B cell (primary cell): ENCODE measurements around the gene ZFP57. TPM values are rescaled to one million over a fixed set of nuclear protein-coding genes. Genes with fewer than 3 reads are reported as not detected.
A peak's percentile ranks its signal among the peaks of the same experiment; 100 is the strongest.

ENCODE experiments used
- ATAC-seq: fragments of 200-7000 bp; cut with Tn5 transposase; one replicate; pipeline ENCODE4 v1.10.0; 2021; ENCODE audit warnings: low read depth, mild to moderate bottlenecking, moderate number of reproducible peaks, moderate library complexity
- CTCF ChIA-PET: fragments of 350-600 bp; sonication (Branson Sonifier 250); formaldehyde crosslinking; loops from one replicate; lab custom pipeline; 2021; ENCODE audit warnings: antibody characterized with exemption, inconsistent platforms; lab: Charles Lee
- POLR2A ChIA-PET: fragments of 350-600 bp; sonication (Branson Sonifier 250); formaldehyde crosslinking; loops from one replicate; lab custom pipeline; 2021; ENCODE audit warnings: antibody characterized with exemption; lab: Charles Lee
- DNase-seq: peaks from one replicate; pipeline ENCODE4 v3.0.0; 2013
- H2AFZ ChIP-seq: 2 replicates; pipeline ENCODE4 v1.6.1; 2012; ENCODE audit warnings: mild to moderate bottlenecking, low read depth, low read length; ENCODE audit not compliant: insufficient read depth, poor library complexity, severe bottlenecking
- H3K27ac ChIP-seq, 2 donors: 1 replicate in 1 of 2; 2 replicates in 1 of 2; pipeline ENCODE4 v1.5.1; 2012 to 2013; ENCODE audit warnings: low read length in 2 of 2, mild to moderate bottlenecking in 2 of 2, moderate library complexity in 1 of 2
- H3K27me3 ChIP-seq, 4 experiments: fragments of 200-600 bp in 1 of 4; sonication (generic) in 1 of 4; replicated peaks in 1 of 4; 1 replicate in 2 of 4; 2 replicates in 2 of 4; pipeline versions ENCODE4 v1.6.1 to v1.7.0; 2013 to 2016; ENCODE audit warnings: low read length in 3 of 4, mild to moderate bottlenecking in 2 of 4, mixed read lengths in 1 of 4, moderate library complexity in 1 of 4; ENCODE audit not compliant: insufficient read depth in 4 of 4, control insufficient read depth in 3 of 4; ENCODE audit errors: control extremely low read depth in 1 of 4
- H3K36me3 ChIP-seq, 2 experiments: replicated peaks in 1 of 2; 1 replicate in 1 of 2; 2 replicates in 1 of 2; pipeline versions ENCODE4 v1.6.1 to v1.7.1; 2013; ENCODE audit warnings: low read length in 1 of 2; ENCODE audit not compliant: insufficient read depth in 2 of 2, control insufficient read depth in 1 of 2; ENCODE audit errors: control extremely low read depth in 1 of 2, extremely low read depth in 1 of 2
- H3K4me1 ChIP-seq, 2 donors: fragments of 200-600 bp in 1 of 2; sonication (generic) in 1 of 2; 1 replicate in 1 of 2; 2 replicates in 1 of 2; pipeline versions ENCODE4 v1.5.1 to v1.6.1; 2013 to 2017; ENCODE audit warnings: low read length in 2 of 2; ENCODE audit not compliant: control insufficient read depth in 2 of 2, insufficient read depth in 2 of 2
- H3K4me2 ChIP-seq: replicated peaks from 2 replicates; pipeline ENCODE3; 2012; ENCODE audit warnings: mild to moderate bottlenecking, low read depth, low read length; ENCODE audit not compliant: poor library complexity, severe bottlenecking
- H3K4me3 ChIP-seq, 5 experiments: fragments of 200-600 bp in 1 of 5; sonication (generic) in 1 of 5; 1 replicate in 3 of 5; 2 replicates in 2 of 5; pipeline versions ENCODE4 v1.5.1 to v1.7.0; 2011 to 2016; ENCODE audit warnings: low read length in 4 of 5, mild to moderate bottlenecking in 4 of 5, low read depth in 2 of 5, control low read depth in 1 of 5, moderate library complexity in 1 of 5; ENCODE audit not compliant: insufficient read depth in 1 of 5; ENCODE audit errors: control extremely low read depth in 1 of 5, extremely low read depth in 1 of 5
- H3K79me2 ChIP-seq: fragments of 200-600 bp; sonication (generic); one replicate; pipeline ENCODE4 v1.6.0; 2016; ENCODE audit warnings: low read length; ENCODE audit not compliant: control insufficient read depth, insufficient read depth
- H3K9ac ChIP-seq: fragments of 200-600 bp; sonication (generic); 2 replicates; pipeline ENCODE4 v1.6.1; 2017; ENCODE audit warnings: mild to moderate bottlenecking, low read length, moderate library complexity
- H3K9me3 ChIP-seq, 3 donors: one replicate each; pipeline versions ENCODE4 v1.6.1 to v1.7.1; 2013; ENCODE audit warnings: low read length in 2 of 3; ENCODE audit not compliant: control insufficient read depth in 2 of 3, insufficient read depth in 1 of 3; ENCODE audit errors: control extremely low read depth in 1 of 3
- H4K20me1 ChIP-seq: 2 replicates; pipeline ENCODE4 v1.6.0; 2012; ENCODE audit warnings: mild to moderate bottlenecking, low read length; ENCODE audit not compliant: insufficient read depth, control insufficient read depth, poor library complexity, severe bottlenecking
- H3K27ac Mint-ChIP-seq: one replicate; pipeline ENCODE4 v1.8.0; 2021; ENCODE audit warnings: mixed read lengths
- H3K27me3 Mint-ChIP-seq: one replicate; pipeline ENCODE4 v1.8.0; 2021; ENCODE audit warnings: mixed read lengths
- H3K4me1 Mint-ChIP-seq: one replicate; pipeline ENCODE4 v1.8.0; 2021; ENCODE audit warnings: mixed read lengths
- H3K4me3 Mint-ChIP-seq: one replicate; pipeline ENCODE4 v1.8.0; 2021; ENCODE audit warnings: mixed read lengths
- H3K9me3 Mint-ChIP-seq: one replicate; pipeline ENCODE4 v1.8.0; 2022; ENCODE audit warnings: mixed read lengths; ENCODE audit not compliant: insufficient read depth
- CTCF ChIP-seq: fragments of 200-600 bp; IDR thresholded peaks from one replicate; pipeline ENCODE4 v1.8.0; 2022; ENCODE audit warnings: antibody characterized with exemption, mild to moderate bottlenecking
- EZH2 ChIP-seq: IDR thresholded peaks from 2 replicates; pipeline ENCODE4 v1.6.1; 2012; ENCODE audit warnings: borderline replicate concordance, low read depth, mild to moderate bottlenecking, moderate library complexity, low read length; ENCODE audit not compliant: insufficient read depth, poor library complexity, severe bottlenecking
- WGBS: methylation state at CpG from one replicate; pipeline ENCODE4 v1.1.5; 2013; ENCODE audit warnings: missing lambda C conversion rate; ENCODE audit not compliant: insufficient coverage; 5-methylcytosine and 5-hydroxymethylcytosine counted together
- intact Hi-C: fragments of 100-400 bp; cut with micrococcal nuclease; formaldehyde crosslinking; loops from one replicate; pipeline ENCODE4 v1.10.0; 2022
- polyA plus RNA-seq: library from polyadenylated mRNA; depleted of rRNA; stranded (reverse); fragments of >200 nt; gene quantifications from 2 replicates; pipeline ENCODE4 v1.2.3, GENCODE V29; 2012
- total RNA-seq, 2 donors: library from RNA; stranded (reverse); fragments of 120-200 nt in 1 of 2; gene quantifications; 1 replicate in 1 of 2; 2 replicates in 1 of 2; pipeline versions ENCODE4 v1.2.3 to v1.2.4, GENCODE V29; 2013 to 2022

Gene ZFP57
- total and polyA plus RNA-seq, 2 donors (not counting 1 experiment from before 2014, with no cell fraction given) = 0.39 to 5.0 TPM

- 83% methylated on average over 3 of the region's 6 CpGs for WGBS
- Mint-ChIP-seq H3K9me3 (no peaks in the 10 kb centered on the region), H3K4me3 (no peak overlapping the region), H3K27ac (peak overlapping the region; percentile 37), H3K27me3 (no peaks in the 10 kb centered on the region), H3K4me1 (peaks cover 68% of the 10 kb centered on the region)
- Histone ChIP-seq H3K4me3 (no peak overlapping the region), H2AFZ (no peak overlapping the region), H3K9ac (no peak overlapping the region), H4K20me1 (peaks cover 34% of the 10 kb centered on the region), H3K27me3 (no peaks in the 10 kb centered on the region), H3K4me2 (no peak overlapping the region), H3K36me3 (peaks cover 0 to 31% of the 10 kb centered on the region in 2 experiments), H3K79me2 (peaks cover 14% of the 10 kb centered on the region), H3K9me3 (no peaks in the 10 kb centered on the region), H3K27ac (no peak overlapping the region), H3K4me1 (peaks cover 22 to 25% of the 10 kb centered on the region in 2 donors)
- ATAC-seq (no peak), DNase-seq (peak; percentile 30)
- intact Hi-C loops = no loop called here
- POLR2A ChIA-PET = interaction anchor here (0.6 kb wide), 1 partner anchor 20 kb away, joined by 6 read pairs; no protein-coding TSS in a partner anchor
- CTCF ChIA-PET = no interaction called here
- TF ChIP-seq CTCF (no peak), EZH2 (no peak)
Observed at GRCh38 chr6:29729774-29730328, 48.9 kb upstream of the ZFP57 start.

GRCh38 chr6:29728875-29729270 is 47.9 kb upstream of the ZFP57 start:
- Histone ChIP-seq H3K4me1 (peaks cover 26 to 34% of the 10 kb centered on the region in 2 donors), H4K20me1 (peaks cover 43% of the 10 kb centered on the region), H3K9ac (no peak overlapping the region), H3K27ac (no peak overlapping the region), H3K9me3 (no peaks in the 10 kb centered on the region), H3K4me2 (no peak overlapping the region), H3K4me3 (no peak overlapping the region), H2AFZ (no peak overlapping the region), H3K79me2 (peaks cover 23% of the 10 kb centered on the region), H3K36me3 (peaks cover 0 to 40% of the 10 kb centered on the region in 2 experiments), H3K27me3 (no peaks in the 10 kb centered on the region)
- intact Hi-C loops = no loop called here
- DNase-seq (peak; percentile 35), ATAC-seq (no peak)
- no peak overlapping the region for H3K4me3 Mint-ChIP-seq
- peaks cover 66% of the 10 kb centered on the region for H3K4me1 Mint-ChIP-seq
- ChIA-PET POLR2A (no interaction called here), CTCF (interaction anchor here (1.4 kb wide), 1 partner anchor 23 kb away, joined by 3 read pairs; no protein-coding TSS in a partner anchor)
- H3K27ac Mint-ChIP-seq = no peak overlapping the region
- no peak for TF ChIP-seq CTCF
- no peak for TF ChIP-seq EZH2
- H3K27me3 Mint-ChIP-seq = no peaks in the 10 kb centered on the region
- no peaks in the 10 kb centered on the region for H3K9me3 Mint-ChIP-seq
